Measurements from ENCODE around the gene CDKN1A.
"Not testable (repeated sequence)": the region's sequence is repeated elsewhere in the genome, so short reads cannot be mapped to it uniquely, and the experiment has no call there.

CDKN1A gene

GRCh38 chr6:36722879-36723278 is 44.4 kb downstream of the CDKN1A start:
- no peak for DNase-seq

DNA sequence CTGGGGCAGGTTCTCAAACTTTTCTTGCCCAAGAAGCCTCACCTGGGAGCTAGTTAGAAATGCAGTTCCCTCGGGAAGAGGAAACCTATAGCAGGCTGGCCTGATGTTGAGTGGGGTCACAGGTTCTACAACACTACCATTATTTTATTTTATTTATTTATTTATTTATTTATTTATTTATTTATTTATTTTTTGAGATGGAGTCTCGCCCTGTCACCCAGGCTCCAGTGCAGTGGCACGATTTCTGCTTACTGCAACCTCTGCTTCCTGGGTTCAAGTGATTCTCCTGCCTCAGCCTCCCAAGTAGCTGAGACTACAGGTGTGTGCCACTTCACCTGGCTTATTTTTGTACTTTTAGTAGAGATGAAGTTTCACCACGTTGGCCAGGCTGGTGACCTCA is 45.5 kb downstream of the CDKN1A start:
- DNase-seq = not testable (repeated sequence)

- DNase-seq = peak; percentile 75 to 86 (median 79)
These were observed 46.2 kb downstream of the CDKN1A start for GRCh38 chr6:36724514-36725390.

DNA sequence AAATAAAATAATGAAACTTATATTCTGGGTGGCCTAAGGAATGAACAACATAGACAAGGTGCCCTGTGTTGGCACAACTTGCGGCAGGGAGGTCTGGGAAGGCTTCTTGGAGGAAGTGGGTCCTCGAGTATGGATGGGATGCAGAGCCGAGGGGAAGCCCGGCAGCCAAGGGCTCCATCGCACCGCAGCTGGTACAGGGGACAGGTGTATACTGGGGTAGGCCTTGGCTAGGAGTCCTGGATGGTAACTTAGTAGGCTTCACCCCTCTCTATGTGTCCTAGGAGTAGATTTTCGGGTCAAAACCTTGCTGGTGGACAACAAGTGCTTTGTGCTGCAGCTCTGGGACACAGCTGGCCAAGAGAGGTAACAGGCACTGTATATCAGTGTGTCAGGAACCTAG is 47.1 kb downstream of the CDKN1A start:
- DNase-seq = no peak

DNA sequence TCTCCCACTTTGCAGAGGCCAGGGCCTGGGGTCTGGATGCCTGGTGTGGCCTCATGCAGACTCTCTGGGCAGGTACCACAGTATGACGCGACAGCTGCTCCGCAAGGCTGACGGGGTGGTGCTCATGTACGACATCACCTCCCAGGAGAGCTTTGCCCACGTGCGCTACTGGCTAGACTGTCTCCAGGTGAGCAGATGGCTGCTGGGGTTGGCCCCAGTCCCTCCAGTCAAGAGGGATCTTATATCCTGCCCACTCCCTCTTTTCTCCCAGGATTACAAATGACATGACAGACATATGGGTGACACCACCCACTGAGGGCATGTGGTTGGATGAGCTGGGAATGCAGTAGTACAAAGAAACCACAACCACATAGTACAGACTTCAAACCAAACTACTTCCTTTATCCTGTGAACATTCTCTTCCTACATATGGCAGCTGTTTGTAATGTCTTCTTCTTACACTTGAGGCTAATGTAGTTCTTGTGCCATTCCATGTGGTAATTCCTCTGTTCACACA is 49.0 kb downstream of the CDKN1A start:
- peak; percentile 79 to 89 (median 87) for DNase-seq

DNA sequence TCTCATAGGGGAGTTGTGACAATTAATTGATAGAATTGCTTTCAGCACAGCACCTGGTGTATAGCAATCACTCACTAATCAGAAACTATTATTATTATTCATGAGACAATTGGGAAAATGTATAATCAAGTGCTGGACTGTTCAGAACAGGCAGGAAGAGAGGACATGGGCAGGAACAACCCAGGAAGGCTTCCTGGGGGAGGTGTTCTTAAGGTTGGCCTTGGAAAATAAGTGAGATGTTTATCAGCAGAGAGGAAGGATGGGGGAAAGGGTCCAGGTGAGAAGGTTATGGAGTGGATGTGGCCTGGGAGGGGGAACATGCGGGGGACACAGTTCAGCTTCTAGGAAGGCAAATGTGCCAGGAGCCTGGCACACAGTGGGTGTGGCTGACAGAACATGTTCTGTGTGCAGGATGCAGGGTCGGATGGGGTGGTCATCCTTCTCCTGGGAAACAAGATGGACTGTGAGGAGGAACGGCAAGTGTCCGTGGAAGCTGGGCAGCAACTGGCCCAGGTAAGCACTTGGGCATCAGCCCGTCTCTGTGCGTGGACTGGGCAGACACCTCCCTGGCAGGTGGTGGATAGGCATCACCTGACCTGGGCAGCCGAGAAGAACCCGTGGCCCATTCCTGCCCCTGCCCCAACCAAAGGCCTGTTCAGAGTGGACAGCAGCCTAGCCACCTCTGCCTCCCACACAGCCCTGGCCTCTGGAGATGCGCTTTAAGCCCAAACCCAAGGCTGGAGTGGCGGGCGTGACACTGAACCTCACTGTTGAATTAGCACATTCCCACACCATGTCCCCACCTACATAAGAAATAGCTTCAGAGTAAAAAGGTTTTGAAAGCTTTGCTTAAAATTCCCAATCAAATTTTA is 50.0 kb downstream of the CDKN1A start:
- no peak for DNase-seq

DNA sequence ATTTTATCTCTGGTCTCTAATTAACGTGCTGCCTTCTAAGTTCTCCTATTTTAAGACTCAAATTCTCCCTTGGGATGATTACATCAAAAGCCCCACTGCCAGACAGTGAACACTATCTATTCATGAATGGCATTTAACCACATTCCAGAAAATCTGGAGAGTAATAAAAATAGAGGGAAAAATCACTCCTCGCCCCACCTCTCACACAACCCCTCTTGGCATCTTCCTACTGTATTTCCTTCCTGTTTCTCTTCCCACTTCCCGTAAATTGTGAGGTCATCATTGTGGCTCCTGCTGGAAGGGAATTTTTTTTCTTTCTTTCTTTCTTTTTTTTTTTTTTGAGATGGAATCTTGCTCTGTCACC is 50.6 kb downstream of the CDKN1A start:
- peak; percentile 56 to 82 (median 71) for DNase-seq

DNA sequence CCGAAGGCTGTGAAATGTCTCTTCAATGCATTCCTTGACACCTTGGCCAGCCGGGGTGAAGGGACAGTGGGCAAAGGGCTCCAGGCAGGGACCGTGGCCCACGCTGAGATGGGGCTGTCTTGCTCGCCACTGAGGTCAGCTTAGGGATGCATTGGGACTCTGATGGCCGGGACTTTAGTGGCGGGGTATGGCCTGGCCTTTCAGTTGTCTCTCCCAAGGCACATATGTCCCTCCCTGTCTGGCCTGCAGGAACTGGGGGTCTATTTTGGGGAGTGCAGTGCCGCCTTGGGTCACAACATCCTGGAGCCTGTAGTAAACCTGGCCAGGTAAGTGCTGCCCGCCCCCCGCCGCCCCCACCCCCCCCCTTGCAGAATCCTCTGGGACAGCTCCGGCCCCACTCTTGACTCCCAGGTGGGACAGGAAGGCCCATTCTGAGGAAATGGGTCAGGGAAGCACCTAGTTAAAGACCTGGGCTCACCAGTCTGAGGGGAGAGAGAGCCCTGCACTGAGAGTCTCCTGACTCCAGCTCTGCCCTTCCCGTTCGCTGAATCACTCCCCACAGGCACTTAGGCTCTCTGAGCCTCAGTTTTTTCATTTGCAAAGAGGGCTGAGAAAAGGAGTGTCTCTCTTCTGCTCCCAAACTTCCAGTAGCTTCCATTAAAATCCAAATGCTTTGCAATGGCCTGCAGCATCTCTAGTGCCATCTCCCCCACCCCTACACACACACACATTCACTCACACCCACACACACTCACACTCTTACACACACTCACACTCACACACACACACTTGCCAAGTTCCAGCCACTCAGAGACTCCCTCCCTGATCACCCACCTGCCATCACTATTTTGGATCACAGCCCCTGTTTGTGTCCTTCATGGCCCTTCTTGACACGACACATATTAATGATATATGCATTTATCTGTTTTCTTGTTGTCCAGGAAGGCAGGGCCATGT is 52.2 kb downstream of the CDKN1A start:
- DNase-seq = no peak

- DNase-seq = no peak
These were observed 53.3 kb downstream of the CDKN1A start for GRCh38 chr6:36731622-36732310.

- DNase-seq = peak in 2 of 3 donors; percentile 38 to 55
These were observed 54.8 kb downstream of the CDKN1A start for GRCh38 chr6:36733300-36733699.

DNA sequence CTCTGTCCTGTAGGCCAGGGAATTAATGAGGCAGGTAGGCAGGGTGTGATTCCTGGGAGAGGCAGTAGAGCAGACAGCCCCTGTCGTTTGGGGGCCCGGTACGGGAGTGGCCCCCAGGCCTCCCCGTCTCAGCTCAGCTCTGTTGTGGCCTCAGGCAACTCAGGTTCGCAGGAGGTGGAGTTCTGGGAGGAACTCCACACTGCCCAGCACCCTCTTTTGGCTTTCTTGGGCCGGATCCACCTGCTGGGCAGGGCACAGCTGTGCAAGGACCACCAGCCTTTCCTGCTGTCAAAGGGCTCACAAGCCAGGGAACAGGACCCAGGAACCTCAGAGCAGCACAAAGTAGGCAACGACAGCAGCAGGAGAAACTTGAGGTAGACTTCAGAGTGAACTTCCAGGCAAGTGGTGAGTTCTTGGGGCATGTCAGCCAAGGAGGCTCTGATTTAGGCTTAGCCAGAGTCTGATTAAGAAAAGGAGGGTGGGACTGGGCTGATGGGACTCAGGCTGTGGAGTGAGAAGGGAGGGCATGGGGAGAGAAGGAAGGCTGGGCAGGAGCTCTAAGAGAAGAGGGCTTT is 56.1 kb downstream of the CDKN1A start:
- no peak for DNase-seq

DNA sequence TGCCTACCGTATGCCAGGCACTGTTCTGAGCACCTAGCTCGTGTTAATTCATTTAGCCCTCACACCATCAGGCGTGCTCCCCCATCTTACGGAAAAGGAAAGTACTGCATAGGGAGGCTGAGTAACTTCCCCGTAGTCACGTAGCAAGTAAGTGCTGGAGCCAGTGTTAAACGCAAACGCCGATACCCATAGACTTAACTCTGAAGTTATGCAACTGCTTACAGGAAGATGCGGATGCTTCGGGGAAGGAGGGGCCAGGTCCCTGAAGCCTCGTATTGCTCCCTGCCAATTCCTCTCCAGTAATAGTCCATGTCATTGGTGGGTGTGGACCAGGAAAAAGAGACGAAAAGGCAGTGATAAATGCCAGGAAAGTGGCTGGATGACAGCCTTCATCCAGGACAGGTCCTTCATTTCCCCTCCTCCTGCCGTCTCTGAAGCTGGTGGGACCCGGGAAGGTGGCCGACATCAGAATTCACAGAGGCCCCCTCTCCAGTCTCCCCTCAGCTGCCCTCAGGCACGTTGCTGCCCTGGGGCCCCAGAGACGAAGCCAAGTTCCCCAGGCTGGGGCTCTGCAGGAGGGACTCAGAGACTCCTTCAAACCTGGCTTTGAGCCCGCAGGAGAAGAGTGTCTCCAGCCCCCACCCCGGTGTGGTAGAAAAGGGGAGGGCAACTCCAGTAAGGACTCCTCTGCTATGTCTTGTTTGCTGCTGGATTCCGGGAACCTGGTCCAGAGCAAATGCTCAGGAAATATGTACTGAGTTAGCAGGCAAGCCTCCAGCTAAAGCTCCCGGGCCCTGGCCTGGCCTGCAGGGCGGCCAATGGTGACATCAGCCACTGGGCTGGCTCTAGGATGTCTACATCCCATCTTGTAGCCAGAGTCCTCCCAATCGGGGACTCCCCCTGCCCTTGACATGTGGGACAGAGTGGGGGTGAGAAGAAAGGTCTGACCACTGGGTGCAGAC is 56.9 kb downstream of the CDKN1A start:
- peak; percentile 79 to 89 (median 83) for DNase-seq

Measured in suppressor macrophage treated with lipopolysaccharide for 1 hour (primary cell).